Erythroblast (primary cell): ENCODE results near the gene SYN1.

Experiments used
- DNase-seq, 2 experiments: peaks; one replicate each; lab custom pipeline; 2025; lab: John Stamatoyannopoulos, UW
- GATA1 ChIP-seq: IDR thresholded peaks from 2 replicates; pipeline ENCODE4 v1.6.1; 2011; ENCODE audit warnings: low read depth, mild to moderate bottlenecking, control low read depth, low read length, moderate library complexity
- POLR2A ChIP-seq: IDR thresholded peaks from 2 replicates; pipeline ENCODE4 v1.6.1; 2011; ENCODE audit warnings: mild to moderate bottlenecking, low read length

Gene SYN1

GRCh38 chrX:47563801-47564315 lies 55.8 kb downstream of the SYN1 start:
- peak; percentile 78 to 84 for DNase-seq
- TF ChIP-seq POLR2A (peak; percentile 13), GATA1 (no peak)

GRCh38 chrX:47562615-47563243 lies 56.9 kb downstream of the SYN1 start:
- TF ChIP-seq GATA1 (no peak), POLR2A (no peak)
- peak; percentile 39 to 60 for DNase-seq

GRCh38 chrX:47561659-47562151 lies 58.0 kb downstream of the SYN1 start:
- no peak for TF ChIP-seq GATA1
- TF ChIP-seq POLR2A: peak; percentile 49
- no peak for DNase-seq

- DNase-seq: peak; percentile 98 to 99
- no peak for TF ChIP-seq GATA1
- TF ChIP-seq POLR2A: peak; percentile 81
Measured at GRCh38 chrX:47560934-47561658, 58.6 kb downstream of the SYN1 start, which contains the start of gene ARAF. Gene ARAF, plus strand, starts transcription at chrX:47561205. Its CDS starts 1,763 bp downstream, at chrX:47562968.

GRCh38 chrX:47560179-47560933 lies 59.3 kb downstream of the SYN1 start:
- DNase-seq: peak in 1 of 2 experiments; percentile 27
- TF ChIP-seq POLR2A: no peak
- no peak for TF ChIP-seq GATA1

GRCh38 chrX:47558436-47558835 lies 61.2 kb downstream of the SYN1 start:
- no peak for DNase-seq
- no peak for TF ChIP-seq POLR2A

- peak; percentile 80 for TF ChIP-seq POLR2A
- no peak for TF ChIP-seq GATA1
- DNase-seq: peak; percentile 91 to 92
Measured at GRCh38 chrX:47556045-47556623, 63.5 kb downstream of the SYN1 start.

GRCh38 chrX:47543496-47543895 lies 76.2 kb downstream of the SYN1 start:
- no peak for DNase-seq
- TF ChIP-seq GATA1: no peak
- no peak for TF ChIP-seq POLR2A

- DNase-seq: peak; percentile 36 to 53
- TF ChIP-seq GATA1 (no peak), POLR2A (no peak)
Measured at GRCh38 chrX:47540754-47541538, 78.7 kb downstream of the SYN1 start.

GRCh38 chrX:47539860-47540259 lies 79.8 kb downstream of the SYN1 start:
- TF ChIP-seq GATA1 (no peak), POLR2A (no peak)
- no peak for DNase-seq

GRCh38 chrX:47530049-47530448 lies 89.6 kb downstream of the SYN1 start:
- no peak for TF ChIP-seq POLR2A
- no peak for TF ChIP-seq GATA1
- peak in 1 of 2 experiments; percentile 1 for DNase-seq

- no peak for TF ChIP-seq POLR2A
- TF ChIP-seq GATA1: no peak
- no peak for DNase-seq
Measured at GRCh38 chrX:47529548-47529947, 90.1 kb downstream of the SYN1 start.
